ENCODE measurements around the gene DNAI1. TPM values are rescaled to one million over a fixed set of nuclear protein-coding genes. Genes with fewer than 3 reads are reported as not detected.

Gene DNAI1
- total and polyA plus RNA-seq, 4 donors = 4.6 to 26.2 (median 9.2) TPM

- no peak for TF ChIP-seq CTCF (IDR thresholded peaks at IDR 0.05; ENCODE audit: control extremely low read depth, extremely low read depth)
- H3K9me3 ChIP-seq (ENCODE audit: control insufficient read depth in 4 of 4, insufficient read depth in 3 of 4, low read length in 3 of 4) = no peaks in the 10 kb centered on the region
- peak overlapping the region in 1 of 2 donors; percentile 73 for H3K9ac ChIP-seq (ENCODE audit: insufficient read depth in 1 of 2, low read length in 2 of 2)
- no peak overlapping the region for H3K27ac ChIP-seq (ENCODE audit: low read depth in 1 of 2, low read length in 1 of 2)
- H3K4me3 ChIP-seq = no peak overlapping the region
- H3K4me1 ChIP-seq (ENCODE audit: control insufficient read depth in 5 of 5, insufficient read depth in 5 of 5, low read length in 5 of 5) = peaks cover 8 to 16% (median 13%) of the 10 kb centered on the region in 5 donors
- no peaks in the 10 kb centered on the region for H3K36me3 ChIP-seq (ENCODE audit: control insufficient read depth in 4 of 4, insufficient read depth in 4 of 4, low read length in 4 of 4)
- WGBS, 2 donors = 87 to 90% methylated on average over 14 of the region's 14 CpGs
- ATAC-seq (ENCODE audit: insufficient read depth, low FRiP score) (no peak), DNase-seq (no peak)
- H3K27me3 ChIP-seq (ENCODE audit: control insufficient read depth in 3 of 3, insufficient read depth in 3 of 3, low read length in 2 of 3) = peaks cover 0 to 15% (median 2%) of the 10 kb centered on the region in 3 donors
Observed at GRCh38 chr9:34459356-34459755, 751 bp downstream of the DNAI1 start.

GRCh38 chr9:34459941-34460340, 1.3 kb downstream of the DNAI1 start:
- TF ChIP-seq CTCF (IDR thresholded peaks at IDR 0.05; ENCODE audit: control extremely low read depth, extremely low read depth) = no peak
- no peak for DNase-seq

GRCh38 chr9:34463098-34463900, 4.7 kb downstream of the DNAI1 start:
- TF ChIP-seq CTCF (IDR thresholded peaks at IDR 0.05; ENCODE audit: control extremely low read depth, extremely low read depth) = no peak
- H3K9me3 ChIP-seq (ENCODE audit: control insufficient read depth in 4 of 4, insufficient read depth in 3 of 4, low read length in 3 of 4) = no peaks in the 10 kb centered on the region
- DNase-seq (no peak), ATAC-seq (ENCODE audit: insufficient read depth, low FRiP score) (no peak)
- peaks cover 0 to 3% (median 3%) of the 10 kb centered on the region in 5 donors for H3K4me1 ChIP-seq (ENCODE audit: control insufficient read depth in 5 of 5, insufficient read depth in 5 of 5, low read length in 5 of 5)
- no peak overlapping the region for H3K27ac ChIP-seq (ENCODE audit: low read depth in 1 of 2, low read length in 1 of 2)
- no peak overlapping the region for H3K9ac ChIP-seq (ENCODE audit: insufficient read depth in 1 of 2, low read length in 2 of 2)
- H3K36me3 ChIP-seq (ENCODE audit: control insufficient read depth in 4 of 4, insufficient read depth in 4 of 4, low read length in 4 of 4) = no peaks in the 10 kb centered on the region
- no peak overlapping the region for H3K4me3 ChIP-seq
- WGBS, 2 donors = 57 to 73% methylated on average over 5 of the region's 5 CpGs
- peaks cover 0 to 13% (median 2%) of the 10 kb centered on the region in 3 donors for H3K27me3 ChIP-seq (ENCODE audit: control insufficient read depth in 3 of 3, insufficient read depth in 3 of 3, low read length in 2 of 3)

More at GRCh38 chr9:34459941-34460340, 1.3 kb downstream of the DNAI1 start:
- H3K27me3 ChIP-seq (ENCODE audit: control insufficient read depth in 3 of 3, insufficient read depth in 3 of 3, low read length in 2 of 3) = peaks cover 0 to 18% (median 2%) of the 10 kb centered on the region in 3 donors
- H3K9me3 ChIP-seq (ENCODE audit: control insufficient read depth in 4 of 4, insufficient read depth in 3 of 4, low read length in 3 of 4) = no peaks in the 10 kb centered on the region
- no peak overlapping the region for H3K4me3 ChIP-seq
- H3K36me3 ChIP-seq (ENCODE audit: control insufficient read depth in 4 of 4, insufficient read depth in 4 of 4, low read length in 4 of 4) = no peaks in the 10 kb centered on the region
- WGBS, 2 donors = 34 to 46% methylated on average over 3 of the region's 3 CpGs
- no peak overlapping the region for H3K9ac ChIP-seq (ENCODE audit: insufficient read depth in 1 of 2, low read length in 2 of 2)
- H3K27ac ChIP-seq (ENCODE audit: low read depth in 1 of 2, low read length in 1 of 2) = no peak overlapping the region
- H3K4me1 ChIP-seq (ENCODE audit: control insufficient read depth in 5 of 5, insufficient read depth in 5 of 5, low read length in 5 of 5) = peaks cover 8 to 16% (median 11%) of the 10 kb centered on the region in 5 donors
- ATAC-seq (ENCODE audit: insufficient read depth, low FRiP score) = no peak
